ENCODE data around the gene SEMA3G. TPM values are rescaled to one million over a fixed set of nuclear protein-coding genes. Genes with fewer than 3 reads are reported as not detected.

The SEMA3G gene
- total RNA-seq, 1 experiment from 2014 or later, result 0.32 TPM

GRCh38 chr3:52434491-52435115 lies 10.3 kb downstream of the SEMA3G start:
- H3K9me3 Mint-ChIP-seq (ENCODE audit: unreplicated experiment), result no peaks in the 10 kb centered on the region
- H3K27me3 Mint-ChIP-seq (ENCODE audit: insufficient read depth, unreplicated experiment), result no peaks in the 10 kb centered on the region
- H3K4me3 ChIP-seq (ENCODE audit: low read depth, low read length), result no peak overlapping the region
- no peak overlapping the region for H3K27ac Mint-ChIP-seq (ENCODE audit: unreplicated experiment)
- H3K4me3 Mint-ChIP-seq (ENCODE audit: unreplicated experiment), result no peak overlapping the region
- no peaks in the 10 kb centered on the region for H3K36me3 ChIP-seq (ENCODE audit: control insufficient read depth, insufficient read depth, low read length)
- no peak for TF ChIP-seq CTCF (IDR thresholded peaks at IDR 0.05; ENCODE audit: insufficient read depth in 1 of 2, low read depth in 1 of 2, low read length in 1 of 2, severe bottlenecking in 1 of 2, unreplicated experiment in 1 of 2)
- H3K4me1 Mint-ChIP-seq (ENCODE audit: low read depth, unreplicated experiment), result no peaks in the 10 kb centered on the region
- CTCF ChIA-PET, result no interaction called here
- intact Hi-C loops (cut with micrococcal nuclease; ENCODE audit: unreplicated experiment), result no loop called here
- H3K9me3 ChIP-seq, result no peaks in the 10 kb centered on the region
- BruUV-seq (replicated peaks), result no TSS peak
- DNase-seq, result peak in 1 of 2 experiments; percentile 20
- no peaks in the 10 kb centered on the region for H3K27me3 ChIP-seq (replicated peaks; ENCODE audit: control insufficient read depth, insufficient read depth, low read length)
- POLR2A ChIA-PET, result no interaction called here
- H3K36me3 Mint-ChIP-seq (ENCODE audit: insufficient read depth, unreplicated experiment), result no peaks in the 10 kb centered on the region
- peaks cover 8% of the 10 kb centered on the region; the same call in 1 of the 2 replicates for H3K4me1 ChIP-seq

- Mint-ChIP-seq H3K4me3 (ENCODE audit: unreplicated experiment) (no peak overlapping the region), H3K4me1 (ENCODE audit: low read depth, unreplicated experiment) (no peaks in the 10 kb centered on the region), H3K36me3 (ENCODE audit: insufficient read depth, unreplicated experiment) (no peaks in the 10 kb centered on the region), H3K9me3 (ENCODE audit: unreplicated experiment) (no peaks in the 10 kb centered on the region), H3K27ac (ENCODE audit: unreplicated experiment) (no peak overlapping the region), H3K27me3 (ENCODE audit: insufficient read depth, unreplicated experiment) (no peaks in the 10 kb centered on the region)
- ChIA-PET POLR2A (no interaction called here), CTCF (no interaction called here)
- Histone ChIP-seq H3K27me3 (replicated peaks; ENCODE audit: control insufficient read depth, insufficient read depth, low read length) (no peaks in the 10 kb centered on the region), H3K36me3 (ENCODE audit: control insufficient read depth, insufficient read depth, low read length) (no peaks in the 10 kb centered on the region), H3K4me3 (ENCODE audit: low read depth, low read length) (no peak overlapping the region), H3K9me3 (no peaks in the 10 kb centered on the region), H3K4me1 (peaks cover 11% of the 10 kb centered on the region)
- BruUV-seq (replicated peaks), result no TSS peak
- TF ChIP-seq CTCF (IDR thresholded peaks at IDR 0.05; ENCODE audit: insufficient read depth in 1 of 2, low read depth in 1 of 2, low read length in 1 of 2, severe bottlenecking in 1 of 2, unreplicated experiment in 1 of 2), result no peak
- intact Hi-C loops (cut with micrococcal nuclease; ENCODE audit: unreplicated experiment), result no loop called here
- no peak for DNase-seq
Measured at GRCh38 chr3:52433996-52434479, 10.9 kb downstream of the SEMA3G start.

GRCh38 chr3:52433328-52433995 lies 11.4 kb downstream of the SEMA3G start:
- Histone ChIP-seq H3K4me1 (peaks cover 15% of the 10 kb centered on the region), H3K4me3 (ENCODE audit: low read depth, low read length) (no peak overlapping the region), H3K9me3 (no peaks in the 10 kb centered on the region), H3K36me3 (ENCODE audit: control insufficient read depth, insufficient read depth, low read length) (no peaks in the 10 kb centered on the region), H3K27me3 (replicated peaks; ENCODE audit: control insufficient read depth, insufficient read depth, low read length) (no peaks in the 10 kb centered on the region)
- ChIA-PET POLR2A (no interaction called here), CTCF (no interaction called here)
- Mint-ChIP-seq H3K27ac (ENCODE audit: unreplicated experiment) (no peak overlapping the region), H3K36me3 (ENCODE audit: insufficient read depth, unreplicated experiment) (no peaks in the 10 kb centered on the region), H3K4me3 (ENCODE audit: unreplicated experiment) (no peak overlapping the region), H3K27me3 (ENCODE audit: insufficient read depth, unreplicated experiment) (no peaks in the 10 kb centered on the region), H3K9me3 (ENCODE audit: unreplicated experiment) (no peaks in the 10 kb centered on the region), H3K4me1 (ENCODE audit: low read depth, unreplicated experiment) (no peaks in the 10 kb centered on the region)
- TF ChIP-seq CTCF (IDR thresholded peaks at IDR 0.05; ENCODE audit: insufficient read depth in 1 of 2, low read depth in 1 of 2, low read length in 1 of 2, severe bottlenecking in 1 of 2, unreplicated experiment in 1 of 2), result no peak
- DNase-seq, result no peak
- intact Hi-C loops (cut with micrococcal nuclease; ENCODE audit: unreplicated experiment), result no loop called here
- BruUV-seq (replicated peaks), result no TSS peak
